ENCODE results near the gene HOOK2. TPM values are rescaled to one million over a fixed set of nuclear protein-coding genes. Genes with fewer than 3 reads are reported as not detected.

HOOK2 gene
- total and polyA plus RNA-seq, 9 of the 15 experiments (the other 6 are each of a cell fraction or from before 2014, with no cell fraction given), result 1.3 to 17.2 (median 9.9) TPM

DNA sequence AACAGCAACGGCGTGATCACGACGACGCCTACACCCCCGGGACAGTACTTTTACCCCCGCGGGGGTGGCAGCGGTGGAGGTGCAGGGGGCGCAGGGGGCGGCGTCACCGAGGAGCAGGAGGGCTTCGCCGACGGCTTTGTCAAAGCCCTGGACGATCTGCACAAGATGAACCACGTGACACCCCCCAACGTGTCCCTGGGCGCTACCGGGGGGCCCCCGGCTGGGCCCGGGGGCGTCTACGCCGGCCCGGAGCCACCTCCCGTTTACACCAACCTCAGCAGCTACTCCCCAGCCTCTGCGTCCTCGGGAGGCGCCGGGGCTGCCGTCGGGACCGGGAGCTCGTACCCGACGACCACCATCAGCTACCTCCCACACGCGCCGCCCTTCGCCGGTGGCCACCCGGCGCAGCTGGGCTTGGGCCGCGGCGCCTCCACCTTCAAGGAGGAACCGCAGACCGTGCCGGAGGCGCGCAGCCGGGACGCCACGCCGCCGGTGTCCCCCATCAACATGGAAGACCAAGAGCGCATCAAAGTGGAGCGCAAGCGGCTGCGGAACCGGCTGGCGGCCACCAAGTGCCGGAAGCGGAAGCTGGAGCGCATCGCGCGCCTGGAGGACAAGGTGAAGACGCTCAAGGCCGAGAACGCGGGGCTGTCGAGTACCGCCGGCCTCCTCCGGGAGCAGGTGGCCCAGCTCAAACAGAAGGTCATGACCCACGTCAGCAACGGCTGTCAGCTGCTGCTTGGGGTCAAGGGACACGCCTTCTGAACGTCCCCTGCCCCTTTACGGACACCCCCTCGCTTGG lies 16.9 kb upstream of the HOOK2 start (continued):
- TF ChIP-seq, protein P1, sequence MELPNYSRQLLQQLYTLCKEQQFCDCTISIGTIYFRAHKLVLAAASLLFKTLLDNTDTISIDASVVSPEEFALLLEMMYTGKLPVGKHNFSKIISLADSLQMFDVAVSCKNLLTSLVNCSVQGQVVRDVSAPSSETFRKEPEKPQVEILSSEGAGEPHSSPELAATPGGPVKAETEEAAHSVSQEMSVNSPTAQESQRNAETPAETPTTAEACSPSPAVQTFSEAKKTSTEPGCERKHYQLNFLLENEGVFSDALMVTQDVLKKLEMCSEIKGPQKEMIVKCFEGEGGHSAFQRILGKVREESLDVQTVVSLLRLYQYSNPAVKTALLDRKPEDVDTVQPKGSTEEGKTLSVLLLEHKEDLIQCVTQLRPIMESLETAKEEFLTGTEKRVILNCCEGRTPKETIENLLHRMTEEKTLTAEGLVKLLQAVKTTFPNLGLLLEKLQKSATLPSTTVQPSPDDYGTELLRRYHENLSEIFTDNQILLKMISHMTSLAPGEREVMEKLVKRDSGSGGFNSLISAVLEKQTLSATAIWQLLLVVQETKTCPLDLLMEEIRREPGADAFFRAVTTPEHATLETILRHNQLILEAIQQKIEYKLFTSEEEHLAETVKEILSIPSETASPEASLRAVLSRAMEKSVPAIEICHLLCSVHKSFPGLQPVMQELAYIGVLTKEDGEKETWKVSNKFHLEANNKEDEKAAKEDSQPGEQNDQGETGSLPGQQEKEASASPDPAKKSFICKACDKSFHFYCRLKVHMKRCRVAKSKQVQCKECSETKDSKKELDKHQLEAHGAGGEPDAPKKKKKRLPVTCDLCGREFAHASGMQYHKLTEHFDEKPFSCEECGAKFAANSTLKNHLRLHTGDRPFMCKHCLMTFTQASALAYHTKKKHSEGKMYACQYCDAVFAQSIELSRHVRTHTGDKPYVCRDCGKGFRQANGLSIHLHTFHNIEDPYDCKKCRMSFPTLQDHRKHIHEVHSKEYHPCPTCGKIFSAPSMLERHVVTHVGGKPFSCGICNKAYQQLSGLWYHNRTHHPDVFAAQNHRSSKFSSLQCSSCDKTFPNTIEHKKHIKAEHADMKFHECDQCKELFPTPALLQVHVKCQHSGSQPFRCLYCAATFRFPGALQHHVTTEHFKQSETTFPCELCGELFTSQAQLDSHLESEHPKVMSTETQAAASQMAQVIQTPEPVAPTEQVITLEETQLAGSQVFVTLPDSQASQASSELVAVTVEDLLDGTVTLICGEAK (IDR thresholded peaks at IDR 0.05), result peak; percentile 86
- TF ChIP-seq, protein P1 (CRISPR knock-in tag; IDR thresholded peaks at IDR 0.05), result no peak
- TF ChIP-seq PPARD (CRISPR knock-in tag; IDR thresholded peaks at IDR 0.05) (no peak), FOXK2 (conservative IDR thresholded peaks at IDR 0.05 in 1 of 2, IDR thresholded peaks at IDR 0.05 in 1 of 2; ENCODE audit: low read depth in 2 of 2) (peak in 1 of 2 experiments; percentile 35; a peak in 1 of 4 replicates), STAT5B (CRISPR knock-in tag; IDR thresholded peaks at IDR 0.05) (no peak), XRCC4 (IDR thresholded peaks at IDR 0.05; ENCODE audit: extremely low read depth, insufficient read depth, insufficient read length) (no peak), NCOR1 (IDR thresholded peaks at IDR 0.05) (0 out of 2 replicates have a peak, but pooled peaks have one; percentile 9), SRSF3 (IDR thresholded peaks at IDR 0.05; ENCODE audit: insufficient read depth, low read length) (peak; percentile 69; the same call in 1 of the 2 replicates), BCOR (IDR thresholded peaks at IDR 0.05) (0 out of 2 replicates have a peak, but pooled peaks have one; percentile 39), RCOR1 (IDR thresholded peaks at IDR 0.05; ENCODE audit: borderline replicate concordance in 1 of 2, low read depth in 2 of 2, low read length in 2 of 2) (peak in 1 of 2 experiments; percentile 28; a peak in 1 of 4 replicates), FOXK1 (CRISPR knock-in tag; IDR thresholded peaks at IDR 0.05; ENCODE audit: borderline replicate concordance) (peak; percentile 19; the same call in 1 of the 2 replicates), NRF1 (conservative IDR thresholded peaks at IDR 0.05 in 1 of 2, IDR thresholded peaks at IDR 0.05 in 1 of 2) (peak; percentile 56 to 68), RNF2 (IDR thresholded peaks at IDR 0.05) (peak; percentile 70; the same call in 1 of the 2 replicates)
- TF ChIP-seq, protein P2, sequence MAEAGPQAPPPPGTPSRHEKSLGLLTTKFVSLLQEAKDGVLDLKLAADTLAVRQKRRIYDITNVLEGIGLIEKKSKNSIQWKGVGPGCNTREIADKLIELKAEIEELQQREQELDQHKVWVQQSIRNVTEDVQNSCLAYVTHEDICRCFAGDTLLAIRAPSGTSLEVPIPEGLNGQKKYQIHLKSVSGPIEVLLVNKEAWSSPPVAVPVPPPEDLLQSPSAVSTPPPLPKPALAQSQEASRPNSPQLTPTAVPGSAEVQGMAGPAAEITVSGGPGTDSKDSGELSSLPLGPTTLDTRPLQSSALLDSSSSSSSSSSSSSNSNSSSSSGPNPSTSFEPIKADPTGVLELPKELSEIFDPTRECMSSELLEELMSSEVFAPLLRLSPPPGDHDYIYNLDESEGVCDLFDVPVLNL (CRISPR knock-in tag; IDR thresholded peaks at IDR 0.05; ENCODE audit: low read depth), result 0 out of 2 replicates have a peak, but pooled peaks have one; percentile 29
- TF ChIP-seq, protein P3, sequence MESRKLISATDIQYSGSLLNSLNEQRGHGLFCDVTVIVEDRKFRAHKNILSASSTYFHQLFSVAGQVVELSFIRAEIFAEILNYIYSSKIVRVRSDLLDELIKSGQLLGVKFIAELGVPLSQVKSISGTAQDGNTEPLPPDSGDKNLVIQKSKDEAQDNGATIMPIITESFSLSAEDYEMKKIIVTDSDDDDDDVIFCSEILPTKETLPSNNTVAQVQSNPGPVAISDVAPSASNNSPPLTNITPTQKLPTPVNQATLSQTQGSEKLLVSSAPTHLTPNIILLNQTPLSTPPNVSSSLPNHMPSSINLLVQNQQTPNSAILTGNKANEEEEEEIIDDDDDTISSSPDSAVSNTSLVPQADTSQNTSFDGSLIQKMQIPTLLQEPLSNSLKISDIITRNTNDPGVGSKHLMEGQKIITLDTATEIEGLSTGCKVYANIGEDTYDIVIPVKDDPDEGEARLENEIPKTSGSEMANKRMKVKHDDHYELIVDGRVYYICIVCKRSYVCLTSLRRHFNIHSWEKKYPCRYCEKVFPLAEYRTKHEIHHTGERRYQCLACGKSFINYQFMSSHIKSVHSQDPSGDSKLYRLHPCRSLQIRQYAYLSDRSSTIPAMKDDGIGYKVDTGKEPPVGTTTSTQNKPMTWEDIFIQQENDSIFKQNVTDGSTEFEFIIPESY (CRISPR knock-in tag; IDR thresholded peaks at IDR 0.05), result no peak
